T-helper 1 cell (primary cell): Measurements from ENCODE around the gene DUSP28.
"Not testable (repeated sequence)": the region's sequence is repeated elsewhere in the genome, so short reads cannot be mapped to it uniquely, and the experiment has no call there.

Source experiments
- DNase-seq, 5 donors: peaks; one replicate each; pipeline ENCODE4 v3.0.0-alpha.2; 2012 to 2020
- total RNA-seq, 4 donors: gene quantifications; one replicate each; lab custom pipeline; 2026; lab: John Stamatoyannopoulos, UW

Gene DUSP28
- total RNA-seq = 25.3 to 34.8 (median 31.1) reads per million in 4 donors

DNA sequence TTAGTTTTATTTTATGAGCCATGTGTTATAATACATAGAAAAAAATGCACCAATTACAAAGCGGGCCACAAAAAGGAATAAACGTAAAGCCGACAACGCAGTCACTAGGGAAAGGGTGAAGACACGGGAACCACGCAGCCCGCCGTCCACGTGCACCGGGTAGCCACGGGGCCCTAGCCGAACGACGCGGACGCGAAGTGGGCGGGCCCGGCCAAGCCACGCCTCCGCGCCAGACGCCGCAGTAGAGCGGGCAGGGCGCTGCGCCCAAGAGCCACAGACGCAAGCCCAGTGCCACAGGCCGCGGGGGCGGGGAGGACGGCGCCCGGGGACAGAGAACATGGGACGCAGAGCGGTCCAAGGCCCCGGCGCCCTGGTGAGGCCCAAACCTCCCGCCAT is at the start of gene DUSP28:
TSS of gene DUSP28 (plus strand) at position 274 of the 396 bp plus-strand sequence. CDS start 328 bp downstream, outside the sequence.
- peak; percentile 79 to 93 (median 86) for DNase-seq

GRCh38 chr2:240510513-240511210 is 49.5 kb upstream of the DUSP28 start:
- DNase-seq = no peak

DNA sequence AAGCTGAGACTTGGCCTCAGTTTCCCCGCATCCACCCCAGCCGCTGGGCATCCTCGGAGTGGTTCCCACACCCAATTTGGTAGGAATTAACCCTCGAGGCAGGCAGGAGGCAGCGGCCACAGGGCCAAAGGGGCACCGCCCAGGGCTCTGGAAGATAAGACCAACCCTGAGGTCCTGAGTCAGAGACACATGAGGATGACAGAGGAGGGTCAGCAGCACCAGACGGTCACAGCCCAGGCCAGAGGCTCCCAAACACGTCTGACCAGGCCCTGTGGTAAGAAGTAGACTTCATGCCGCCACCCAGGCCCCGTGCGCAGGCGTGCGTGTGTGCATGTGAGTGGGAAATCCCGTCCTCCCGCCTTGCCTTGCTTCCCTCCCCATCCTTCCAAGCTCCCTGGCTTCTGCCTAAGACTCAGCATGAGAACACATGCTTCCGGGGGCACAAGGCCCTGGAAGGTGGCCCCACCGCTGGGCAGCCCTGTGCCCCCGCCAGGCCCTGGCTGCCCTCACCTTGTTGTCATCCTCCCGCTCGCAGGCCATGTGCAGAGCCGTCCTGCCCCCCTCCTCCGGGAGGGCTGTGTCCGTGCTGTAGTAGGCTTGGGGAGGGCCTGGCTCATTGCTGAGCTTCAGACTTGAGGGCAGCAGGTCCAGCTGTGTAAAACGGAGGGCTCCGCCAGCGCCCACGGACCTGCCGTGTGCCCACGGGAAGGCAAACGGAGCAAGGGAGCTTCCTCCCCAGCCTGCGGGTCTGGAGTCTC is 48.6 kb upstream of the DUSP28 start:
- DNase-seq = no peak

GRCh38 chr2:240512109-240512485 is 48.1 kb upstream of the DUSP28 start:
- no peak for DNase-seq

DNA sequence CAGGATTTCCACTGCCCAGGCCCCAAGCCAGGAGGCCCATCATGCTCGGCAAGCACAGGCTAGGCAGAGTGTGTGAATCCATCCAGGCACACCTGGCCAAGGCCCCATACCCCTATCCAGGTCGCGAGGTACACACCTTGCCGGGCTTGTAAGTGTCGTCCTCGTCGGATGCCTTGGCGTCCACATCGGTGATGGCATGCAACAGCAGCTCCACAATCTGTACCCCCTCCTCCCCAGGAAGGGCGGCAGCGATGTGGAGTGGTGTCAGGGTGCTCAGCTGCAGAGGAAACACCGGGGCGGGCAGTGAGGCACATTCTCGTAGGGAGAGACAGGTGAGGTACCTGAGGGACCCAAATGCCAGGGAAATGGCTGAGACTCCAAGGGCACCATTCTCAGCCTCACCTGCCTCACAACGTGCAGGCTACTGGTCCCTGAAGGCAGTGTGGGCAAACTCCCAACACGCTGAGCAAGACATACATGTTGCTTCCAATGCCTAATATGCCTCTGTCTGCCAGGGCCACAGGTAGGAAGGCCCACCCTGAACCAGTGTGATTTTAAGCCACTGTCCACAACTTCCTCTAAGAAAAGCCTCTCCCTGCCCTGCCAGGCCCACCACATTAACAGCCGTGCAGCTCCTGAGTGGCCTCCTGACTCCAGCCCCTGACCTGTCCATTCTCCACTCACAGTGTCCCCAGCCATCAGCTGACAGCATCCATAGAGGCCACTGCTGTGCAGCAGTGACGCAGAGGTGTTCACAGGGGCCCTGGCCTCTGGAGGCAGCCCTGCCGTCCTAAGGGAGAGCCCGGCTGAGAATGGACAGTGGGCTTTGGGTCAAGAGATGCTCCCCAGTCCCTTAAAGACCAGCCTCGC is 47.3 kb upstream of the DUSP28 start:
- no peak for DNase-seq

DNA sequence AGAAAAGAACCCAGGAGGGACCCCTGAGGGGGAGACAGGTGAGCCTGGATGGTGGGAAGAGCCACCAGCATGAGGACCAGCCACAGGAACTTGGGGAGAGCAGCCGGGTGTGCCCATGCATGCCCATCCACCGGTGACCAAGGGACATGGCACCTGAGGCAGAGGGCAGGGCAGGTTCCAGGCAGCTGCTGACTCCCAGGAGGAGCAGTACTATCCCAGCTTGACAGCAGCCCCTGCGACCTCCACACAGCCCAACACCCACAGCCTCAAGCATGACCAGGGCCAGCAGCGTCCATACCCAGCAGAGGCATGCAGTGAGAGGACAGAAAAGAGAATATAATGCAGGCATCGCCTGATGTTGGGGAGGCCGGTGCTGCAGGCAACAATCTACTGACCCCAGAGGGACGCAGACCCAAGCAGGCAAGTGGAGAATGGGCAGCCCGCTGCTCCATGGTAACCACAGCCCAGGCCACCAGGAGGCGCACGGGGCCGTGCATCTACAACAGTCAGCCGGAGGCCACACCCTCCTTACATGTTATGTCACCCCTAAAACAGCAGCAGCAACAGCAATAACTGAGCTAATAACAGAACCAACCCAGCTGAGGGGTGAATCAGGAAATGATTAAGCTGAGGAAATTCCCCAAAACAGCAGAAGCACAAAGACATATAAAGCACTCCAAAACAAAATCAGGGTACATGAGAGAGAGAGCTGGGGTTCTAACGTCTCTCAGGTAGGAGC is 46.4 kb upstream of the DUSP28 start:
- DNase-seq = peak; percentile 60 to 83 (median 76)

- no peak for DNase-seq
These were observed 45.5 kb upstream of the DUSP28 start for GRCh38 chr2:240514631-240515030.

DNA sequence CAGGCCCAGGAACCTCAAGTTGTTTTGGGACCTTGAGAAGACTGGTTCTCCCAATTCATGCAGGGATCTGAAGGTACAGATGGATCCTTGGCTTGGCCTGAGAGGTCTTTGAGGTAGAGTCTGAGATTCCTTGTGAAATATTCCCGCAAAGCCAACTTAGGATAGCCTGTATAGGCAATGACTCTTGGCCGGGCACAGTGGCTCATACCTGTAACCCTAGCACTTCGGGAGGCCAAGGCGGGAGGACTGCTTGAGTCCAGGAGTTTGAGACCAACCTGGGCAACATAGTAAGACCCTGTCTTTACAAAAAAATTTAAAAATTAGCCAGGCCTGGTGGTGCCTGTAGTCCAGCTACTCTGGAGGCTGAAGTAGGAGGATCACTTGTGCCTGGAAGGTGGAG is 42.8 kb upstream of the DUSP28 start:
- no peak for DNase-seq

DNA sequence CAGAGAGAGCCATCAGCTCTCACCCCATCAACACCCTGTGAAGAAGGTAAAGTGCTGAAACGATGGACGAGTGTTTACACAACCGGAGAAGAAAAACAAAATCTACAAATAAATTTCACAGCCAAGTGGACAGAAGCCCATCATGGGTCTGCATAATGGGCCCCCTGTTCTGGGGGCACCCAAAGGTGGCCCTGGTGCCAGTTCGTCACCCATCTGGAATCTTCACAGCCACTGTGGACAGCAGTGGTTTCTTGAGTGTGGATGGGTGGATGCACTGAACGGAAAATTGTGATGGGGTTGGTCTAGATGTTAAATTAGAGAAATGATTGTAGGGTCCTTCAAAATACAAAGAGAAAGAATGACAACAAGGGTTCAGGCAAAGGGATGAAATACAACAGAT is 41.2 kb upstream of the DUSP28 start:
- no peak for DNase-seq

DNA sequence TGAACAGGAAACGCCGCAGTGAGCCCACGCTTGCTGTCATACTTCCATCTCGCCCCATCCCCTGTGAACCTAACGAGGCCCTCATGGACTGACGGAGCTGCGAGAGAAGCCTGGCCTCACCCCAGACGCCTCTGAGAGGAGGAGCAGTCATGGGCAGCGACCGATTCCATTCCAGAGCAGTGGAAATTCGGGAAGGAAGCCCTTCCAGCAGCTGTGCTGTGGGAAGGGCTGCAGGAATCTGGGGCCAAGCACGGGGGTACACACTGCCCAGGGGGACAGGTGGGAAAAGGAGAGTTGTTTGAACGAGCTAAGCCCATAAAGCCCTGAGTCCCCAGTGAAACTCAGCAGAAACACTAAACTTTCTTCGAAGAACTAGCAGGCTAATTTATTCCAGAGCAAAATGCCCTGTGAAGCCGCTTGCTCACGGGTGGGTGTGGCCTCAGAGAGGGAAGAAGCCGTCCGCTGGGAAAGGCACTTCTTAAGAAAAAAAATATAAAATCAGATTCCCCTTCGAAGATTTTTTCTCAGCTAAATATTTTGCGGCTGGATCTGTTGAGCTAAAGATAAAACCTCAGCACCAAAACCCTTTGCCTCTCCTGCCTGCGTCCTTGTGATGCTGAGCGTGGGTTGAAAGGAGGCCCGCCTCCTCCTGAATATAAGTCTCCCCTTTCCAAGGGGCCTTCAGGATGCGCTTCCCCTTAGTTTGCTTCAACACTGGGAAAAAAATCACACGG is 40.6 kb upstream of the DUSP28 start:
- DNase-seq = no peak

GRCh38 chr2:240520130-240520973 is 39.8 kb upstream of the DUSP28 start:
- no peak for DNase-seq

DNA sequence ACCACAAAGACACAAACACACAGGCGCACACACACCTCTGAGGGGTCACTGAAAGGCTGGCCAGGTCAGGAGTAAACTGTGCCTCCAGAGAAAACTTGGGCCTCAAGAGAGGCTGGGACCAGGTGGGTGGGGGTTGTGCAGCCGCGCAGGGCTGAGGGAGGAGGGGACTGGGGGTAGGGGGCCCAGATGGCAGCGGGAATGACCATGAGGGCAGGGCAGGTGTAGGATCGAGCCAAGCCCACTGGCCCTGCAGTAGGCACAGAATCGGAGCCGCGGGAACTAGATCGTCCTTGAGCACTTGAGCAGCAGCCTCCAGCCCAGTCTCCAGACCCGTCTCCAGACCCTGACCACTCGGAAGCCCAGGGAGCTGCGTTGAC is 39.2 kb upstream of the DUSP28 start:
- no peak for DNase-seq

DNA sequence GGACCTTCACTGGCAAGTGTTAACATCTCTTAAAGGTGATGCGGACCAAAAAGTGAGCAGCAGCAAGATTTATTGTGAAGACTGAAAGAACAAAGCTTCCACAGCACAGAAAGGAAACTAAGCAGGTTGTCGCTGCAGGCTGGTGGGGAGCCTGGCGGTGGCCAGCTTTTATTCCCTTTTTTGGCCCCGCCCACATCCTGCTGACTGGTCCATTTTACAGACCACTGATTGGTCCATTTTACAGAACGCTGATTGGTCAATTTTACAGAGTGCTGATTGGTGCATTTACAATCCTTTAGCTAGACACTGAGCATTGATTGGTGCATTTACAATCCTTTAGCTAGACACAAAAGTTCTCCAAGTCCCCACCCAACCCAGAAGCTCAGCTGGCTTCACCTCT is 38.3 kb upstream of the DUSP28 start:
- DNase-seq = not testable (repeated sequence)

- no peak for DNase-seq
These were observed 37.8 kb upstream of the DUSP28 start for GRCh38 chr2:240522406-240522805.

GRCh38 chr2:240523451-240524281 is 36.5 kb upstream of the DUSP28 start:
- DNase-seq = no peak

DNA sequence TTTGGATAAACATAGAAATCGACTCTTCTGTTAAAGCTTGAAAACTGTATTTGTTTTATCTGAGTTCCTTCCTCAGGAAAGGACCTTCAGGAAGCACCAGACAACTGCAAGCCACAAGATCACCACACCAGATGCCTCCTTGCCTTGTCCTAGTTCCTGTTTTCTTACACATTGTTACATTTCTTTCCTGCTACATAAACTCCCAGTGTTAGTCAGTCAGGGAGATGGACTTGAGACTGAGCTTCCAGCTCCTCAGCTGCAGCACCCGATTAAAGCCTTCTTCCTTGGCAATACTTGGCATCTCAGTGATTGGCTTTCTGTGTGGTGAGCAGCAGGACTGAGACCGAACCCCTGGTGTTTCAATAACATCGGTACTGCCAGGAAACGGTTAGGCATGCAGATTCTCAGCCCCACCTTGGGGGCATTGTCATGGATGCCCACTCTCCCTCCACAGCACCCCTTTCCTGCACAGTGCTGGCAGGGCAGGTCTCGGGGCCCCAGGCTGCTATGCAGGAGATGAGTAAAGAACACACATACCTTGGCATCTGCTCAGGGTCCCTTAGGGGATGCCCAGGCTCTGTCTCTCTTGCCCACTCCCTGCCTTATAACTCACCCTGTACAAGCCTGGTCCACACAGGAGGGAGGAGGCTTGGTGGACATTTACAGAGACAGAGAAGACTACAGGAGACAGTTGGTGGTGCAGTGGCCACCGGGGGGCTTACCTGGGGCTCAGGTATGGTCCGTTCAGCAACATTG is 35.0 kb upstream of the DUSP28 start:
- no peak for DNase-seq

DNA sequence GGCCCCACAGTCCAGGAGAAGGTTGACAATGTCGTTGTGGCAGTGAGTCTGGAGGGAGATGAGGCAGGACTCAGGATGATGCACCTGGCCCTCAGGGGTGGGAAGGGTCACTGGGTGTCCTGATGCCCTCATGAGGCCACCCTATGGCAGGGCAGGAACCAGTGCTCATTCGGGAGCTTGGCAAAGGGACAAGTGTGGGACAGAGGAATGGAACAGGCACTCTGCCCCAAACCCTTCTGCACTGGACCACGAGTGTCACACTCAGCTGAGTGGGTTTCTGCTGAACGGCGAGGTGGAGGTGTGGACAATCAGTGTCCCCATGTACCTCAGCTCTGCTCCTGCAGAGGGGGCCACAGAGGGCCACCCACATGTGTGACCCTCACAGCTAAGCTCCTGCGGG is 34.4 kb upstream of the DUSP28 start:
- no peak for DNase-seq

DNA sequence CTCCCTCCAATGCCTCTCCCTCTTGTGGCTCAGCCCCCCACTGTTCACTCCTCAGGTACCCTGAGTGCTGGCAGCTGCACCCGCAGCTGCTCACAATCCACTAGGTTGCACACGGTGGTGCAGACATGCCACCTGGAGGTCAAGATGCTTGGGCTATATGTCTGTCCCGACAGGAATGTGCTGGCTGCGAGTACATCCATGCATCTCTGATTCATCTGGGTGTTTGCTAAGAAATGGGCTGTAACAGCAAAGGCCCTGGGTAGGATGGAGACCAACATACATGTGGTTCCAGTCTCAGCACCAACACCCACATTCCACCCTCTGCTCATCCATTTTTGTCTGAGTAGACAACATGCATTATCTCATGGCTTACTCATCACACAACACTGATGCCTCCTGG is 33.6 kb upstream of the DUSP28 start:
- DNase-seq = no peak

- DNase-seq = no peak
These were observed 32.9 kb upstream of the DUSP28 start for GRCh38 chr2:240527153-240527750.
